Measurements from ENCODE around the gene PTPRF.
"Not testable (repeated sequence)": the region's sequence is repeated elsewhere in the genome, so short reads cannot be mapped to it uniquely, and the experiment has no call there.

PTPRF gene

GRCh38 chr1:43639976-43640794 lies 109.5 kb downstream of the PTPRF start:
- no peak overlapping the region for H3K4me3 ChIP-seq (replicated peaks; ENCODE audit: low read depth, low read length)
- no peak for DNase-seq (ENCODE audit: extremely low read depth, low read depth)
- no peak for TF ChIP-seq CTCF (IDR thresholded peaks at IDR 0.05; ENCODE audit: low read depth, low read length, missing control alignments)

- no peak for TF ChIP-seq CTCF (IDR thresholded peaks at IDR 0.05; ENCODE audit: low read depth, low read length, missing control alignments)
- DNase-seq (ENCODE audit: extremely low read depth, low read depth) = no peak
- H3K4me3 ChIP-seq (replicated peaks; ENCODE audit: low read depth, low read length) = no peak overlapping the region
Measured at GRCh38 chr1:43644558-43644957, 113.9 kb downstream of the PTPRF start.

GRCh38 chr1:43645461-43645860 lies 114.8 kb downstream of the PTPRF start:
- TF ChIP-seq CTCF (IDR thresholded peaks at IDR 0.05; ENCODE audit: low read depth, low read length, missing control alignments) = no peak
- H3K4me3 ChIP-seq (replicated peaks; ENCODE audit: low read depth, low read length) = no peak overlapping the region
- no peak for DNase-seq (ENCODE audit: extremely low read depth, low read depth)

GRCh38 chr1:43647331-43647730 lies 116.6 kb downstream of the PTPRF start:
- not testable (repeated sequence) for DNase-seq (ENCODE audit: extremely low read depth, low read depth); H3K4me3 ChIP-seq (replicated peaks; ENCODE audit: low read depth, low read length)

- no peak for TF ChIP-seq CTCF (IDR thresholded peaks at IDR 0.05; ENCODE audit: low read depth, low read length, missing control alignments)
- H3K4me3 ChIP-seq (replicated peaks; ENCODE audit: low read depth, low read length) = no peak overlapping the region
- peak; percentile 17 for DNase-seq (ENCODE audit: extremely low read depth, low read depth)
Measured at GRCh38 chr1:43648221-43648847, 117.7 kb downstream of the PTPRF start.

- no peak for TF ChIP-seq CTCF (IDR thresholded peaks at IDR 0.05; ENCODE audit: low read depth, low read length, missing control alignments)
- no peak for DNase-seq (ENCODE audit: extremely low read depth, low read depth)
- peak overlapping the region; percentile 95 for H3K4me3 ChIP-seq (replicated peaks; ENCODE audit: low read depth, low read length)
Measured at GRCh38 chr1:43648876-43649477, 118.3 kb downstream of the PTPRF start.

All from HFF-Myc (cell line).